Measurements from ENCODE around the gene ZNF853. TPM values are rescaled to one million over a fixed set of nuclear protein-coding genes. Genes with fewer than 3 reads are reported as not detected.

ZNF853 gene
- total RNA-seq, 1 donor from 2014 or later, result 9.7 TPM

DNA sequence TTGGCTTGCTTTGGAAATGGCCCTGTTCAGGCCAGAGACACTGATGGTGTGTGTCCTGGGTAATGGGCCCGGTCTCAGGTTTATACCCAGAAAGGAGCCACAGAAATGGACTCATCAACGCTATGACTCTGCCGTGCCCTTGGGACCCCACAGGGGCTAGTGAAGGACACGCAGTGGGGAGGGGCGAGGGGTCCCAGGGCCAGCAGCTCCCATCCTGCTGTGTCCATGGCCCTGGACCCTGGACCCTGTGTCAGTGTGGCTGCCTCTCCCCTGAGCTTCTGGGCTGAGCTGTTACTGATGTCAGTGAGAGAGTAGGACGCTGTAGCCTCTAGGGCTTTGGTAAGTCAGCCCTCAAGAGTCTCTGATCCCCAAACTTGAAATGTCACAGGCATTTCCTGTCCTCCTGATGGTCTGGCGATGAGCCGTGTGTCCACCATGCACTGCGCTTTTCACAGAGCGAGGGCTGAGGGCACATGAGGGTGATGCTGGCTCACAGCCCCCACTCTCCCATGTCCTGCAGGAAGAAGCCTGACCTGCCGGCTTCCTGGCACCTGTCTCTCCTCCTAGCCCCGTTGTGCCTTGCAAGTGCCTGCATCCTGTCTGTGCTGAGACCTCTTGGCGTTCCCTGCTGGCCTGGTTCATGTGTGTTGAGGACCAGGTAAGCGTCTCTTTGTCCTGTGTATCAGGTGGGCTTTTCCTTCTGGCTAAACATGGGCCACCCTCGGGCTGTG is 26.1 kb downstream of the ZNF853 start:
- TF ChIP-seq, protein P1, sequence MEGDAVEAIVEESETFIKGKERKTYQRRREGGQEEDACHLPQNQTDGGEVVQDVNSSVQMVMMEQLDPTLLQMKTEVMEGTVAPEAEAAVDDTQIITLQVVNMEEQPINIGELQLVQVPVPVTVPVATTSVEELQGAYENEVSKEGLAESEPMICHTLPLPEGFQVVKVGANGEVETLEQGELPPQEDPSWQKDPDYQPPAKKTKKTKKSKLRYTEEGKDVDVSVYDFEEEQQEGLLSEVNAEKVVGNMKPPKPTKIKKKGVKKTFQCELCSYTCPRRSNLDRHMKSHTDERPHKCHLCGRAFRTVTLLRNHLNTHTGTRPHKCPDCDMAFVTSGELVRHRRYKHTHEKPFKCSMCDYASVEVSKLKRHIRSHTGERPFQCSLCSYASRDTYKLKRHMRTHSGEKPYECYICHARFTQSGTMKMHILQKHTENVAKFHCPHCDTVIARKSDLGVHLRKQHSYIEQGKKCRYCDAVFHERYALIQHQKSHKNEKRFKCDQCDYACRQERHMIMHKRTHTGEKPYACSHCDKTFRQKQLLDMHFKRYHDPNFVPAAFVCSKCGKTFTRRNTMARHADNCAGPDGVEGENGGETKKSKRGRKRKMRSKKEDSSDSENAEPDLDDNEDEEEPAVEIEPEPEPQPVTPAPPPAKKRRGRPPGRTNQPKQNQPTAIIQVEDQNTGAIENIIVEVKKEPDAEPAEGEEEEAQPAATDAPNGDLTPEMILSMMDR (conservative IDR thresholded peaks at IDR 0.05), result no peak
- Mint-ChIP-seq H3K9me3 (no peaks in the 10 kb centered on the region), H3K4me3 (peak overlapping the region; percentile 64), H3K4me1 (peaks cover 24% of the 10 kb centered on the region), H3K27me3 (ENCODE audit: low read depth) (no peaks in the 10 kb centered on the region), H3K27ac (ENCODE audit: unreplicated experiment) (no peak overlapping the region), H3K36me3 (ENCODE audit: low read depth) (peaks cover 7% of the 10 kb centered on the region)
- no peak for DNase-seq (ENCODE audit: low read depth, low spot score)

DNA sequence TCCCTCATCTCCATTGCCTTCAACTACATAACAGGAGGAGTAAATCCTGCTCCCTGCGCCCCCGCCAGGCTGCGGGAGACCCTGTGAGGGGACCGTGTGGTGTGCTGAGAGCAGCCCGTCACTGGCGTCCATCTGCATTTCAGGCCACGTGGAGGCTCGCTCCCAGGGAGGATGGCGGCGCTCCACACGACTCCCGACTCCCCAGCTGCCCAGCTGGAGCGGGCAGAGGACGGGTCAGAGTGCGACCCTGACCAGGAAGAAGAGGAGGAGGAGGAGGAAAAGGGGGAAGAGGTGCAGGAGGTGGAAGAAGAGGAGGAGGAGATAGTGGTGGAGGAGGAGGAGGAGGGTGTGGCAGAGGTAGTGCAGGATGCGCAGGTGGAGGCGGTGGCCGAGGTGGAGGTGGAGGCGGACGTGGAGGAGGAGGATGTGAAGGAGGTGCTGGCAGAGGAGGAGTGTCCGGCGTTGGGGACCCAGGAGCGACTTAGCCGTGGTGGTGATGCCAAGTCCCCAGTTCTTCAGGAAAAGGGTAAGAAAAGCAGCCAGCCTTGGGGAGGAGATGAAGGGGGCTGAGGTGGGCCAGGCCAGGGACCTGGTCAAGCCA is 26.9 kb downstream of the ZNF853 start:
- peaks cover 23% of the 10 kb centered on the region for H3K4me1 Mint-ChIP-seq
- DNase-seq (ENCODE audit: low read depth, low spot score), result no peak
- peaks cover 7% of the 10 kb centered on the region for H3K36me3 Mint-ChIP-seq (ENCODE audit: low read depth)
- no peaks in the 10 kb centered on the region for H3K9me3 Mint-ChIP-seq
- no peak overlapping the region for H3K27ac Mint-ChIP-seq (ENCODE audit: unreplicated experiment)
- TF ChIP-seq, protein P1 (conservative IDR thresholded peaks at IDR 0.05), result no peak
- no peaks in the 10 kb centered on the region for H3K27me3 Mint-ChIP-seq (ENCODE audit: low read depth)
- H3K4me3 Mint-ChIP-seq, result no peak overlapping the region

DNA sequence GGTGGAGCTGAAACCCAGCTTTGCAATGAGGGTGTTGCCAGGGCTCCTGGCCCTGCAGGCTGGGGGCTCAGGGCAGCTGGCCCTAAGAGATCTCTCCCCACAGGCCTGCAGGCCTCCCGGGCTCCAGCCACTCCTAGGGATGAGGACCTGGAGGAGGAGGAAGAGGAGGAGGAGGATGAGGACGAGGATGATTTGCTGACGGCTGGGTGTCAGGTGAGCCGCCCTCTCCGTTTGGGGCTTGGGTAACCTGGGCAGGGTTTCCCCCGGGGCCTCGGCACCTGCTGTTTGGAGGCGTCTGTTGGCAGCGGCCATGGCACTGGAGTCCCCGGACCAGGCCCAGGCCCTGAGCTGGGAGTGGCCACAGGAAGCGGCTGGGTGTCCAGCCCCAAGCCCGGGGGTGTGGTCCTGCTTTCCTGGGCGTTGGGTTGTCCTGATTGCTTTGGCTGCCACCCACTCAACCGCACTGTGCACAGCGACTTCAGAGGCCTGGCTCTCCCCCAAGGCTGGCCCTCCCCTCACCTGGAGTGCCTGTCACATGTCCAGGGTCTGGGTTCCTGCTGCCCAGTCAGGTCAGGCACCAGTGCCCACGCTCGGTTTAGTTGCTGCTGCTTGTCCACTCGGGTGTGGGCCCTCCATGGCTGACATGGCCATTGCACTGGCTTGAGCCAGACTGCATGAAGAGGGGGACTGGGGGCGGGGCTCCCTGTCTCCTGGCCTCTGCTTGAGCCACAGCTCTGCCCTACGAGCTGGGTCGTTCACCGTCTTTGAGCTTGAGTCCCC is 27.6 kb downstream of the ZNF853 start:
- H3K36me3 Mint-ChIP-seq (ENCODE audit: low read depth), result peaks cover 7% of the 10 kb centered on the region
- no peaks in the 10 kb centered on the region for H3K9me3 Mint-ChIP-seq
- H3K4me3 Mint-ChIP-seq, result no peak overlapping the region
- TF ChIP-seq, protein P1 (conservative IDR thresholded peaks at IDR 0.05), result no peak
- no peak for DNase-seq (ENCODE audit: low read depth, low spot score)
- peaks cover 19% of the 10 kb centered on the region for H3K4me1 Mint-ChIP-seq
- no peaks in the 10 kb centered on the region for H3K27me3 Mint-ChIP-seq (ENCODE audit: low read depth)
- no peak overlapping the region for H3K27ac Mint-ChIP-seq (ENCODE audit: unreplicated experiment)

DNA sequence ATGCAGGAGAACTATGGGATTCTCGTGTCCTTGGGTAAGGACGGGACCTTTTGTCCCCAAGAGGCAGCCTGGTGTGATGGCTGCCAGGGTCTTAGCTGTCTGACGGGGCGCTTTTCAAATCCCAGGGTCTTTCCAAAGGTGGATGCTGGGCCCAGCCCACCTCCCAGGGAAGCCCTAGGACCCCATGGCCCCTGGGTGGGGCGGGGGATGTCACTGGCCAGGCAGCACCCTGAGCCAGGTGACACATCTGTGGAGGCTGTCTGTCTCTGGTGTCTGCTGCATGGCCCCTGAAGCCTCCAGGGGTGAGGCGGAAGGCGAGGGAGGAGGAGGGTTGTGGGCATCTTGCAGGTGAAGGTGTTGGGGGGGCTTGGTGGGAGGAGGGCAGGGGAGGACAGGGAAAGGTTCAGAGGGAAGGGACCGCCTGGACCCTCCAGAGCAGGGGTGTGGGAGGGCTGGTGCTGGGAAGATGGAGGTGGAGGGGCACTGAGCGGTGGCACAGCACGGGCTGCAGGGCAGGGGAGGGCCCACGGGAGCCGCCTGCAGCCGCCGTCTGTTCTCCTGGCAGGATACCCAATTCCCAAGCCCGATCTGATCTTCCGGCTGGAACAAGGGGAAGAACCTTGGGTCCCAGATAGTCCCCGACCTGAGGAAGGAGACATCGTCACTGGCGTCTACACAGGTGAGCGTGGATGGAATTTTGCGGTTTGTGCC is 28.7 kb downstream of the ZNF853 start:
- Mint-ChIP-seq H3K27me3 (ENCODE audit: low read depth) (no peaks in the 10 kb centered on the region), H3K9me3 (no peaks in the 10 kb centered on the region), H3K4me1 (peaks cover 9% of the 10 kb centered on the region), H3K4me3 (no peak overlapping the region), H3K36me3 (ENCODE audit: low read depth) (peaks cover 6% of the 10 kb centered on the region), H3K27ac (ENCODE audit: unreplicated experiment) (no peak overlapping the region)
- TF ChIP-seq, protein P1 (conservative IDR thresholded peaks at IDR 0.05), result no peak
- DNase-seq (ENCODE audit: low read depth, low spot score), result no peak

DNA sequence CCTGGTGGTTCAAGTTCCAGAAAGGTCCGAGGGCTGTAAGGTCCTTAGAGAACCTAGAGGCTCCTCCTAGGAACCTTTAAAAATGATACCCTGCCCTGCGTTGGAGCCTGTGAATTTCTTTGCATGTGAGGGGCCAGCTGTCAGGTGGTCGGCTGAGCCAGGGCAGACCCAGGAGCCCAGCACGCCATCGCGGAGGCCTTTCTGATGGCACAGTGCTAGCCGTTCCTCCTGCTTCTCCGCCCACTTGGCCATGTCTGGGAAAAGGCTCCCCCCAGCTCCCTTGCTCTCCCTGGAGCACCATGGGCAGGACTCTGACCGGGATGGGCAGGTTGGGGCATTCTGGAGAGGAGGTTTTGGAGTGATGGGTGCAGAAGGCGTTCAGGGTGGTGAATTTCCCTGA is 29.3 kb downstream of the ZNF853 start:
- Mint-ChIP-seq H3K4me1 (peaks cover 6% of the 10 kb centered on the region), H3K27ac (ENCODE audit: unreplicated experiment) (no peak overlapping the region), H3K9me3 (no peaks in the 10 kb centered on the region), H3K4me3 (no peak overlapping the region), H3K36me3 (ENCODE audit: low read depth) (peaks cover 3% of the 10 kb centered on the region), H3K27me3 (ENCODE audit: low read depth) (no peaks in the 10 kb centered on the region)
- no peak for DNase-seq (ENCODE audit: low read depth, low spot score)
- TF ChIP-seq, protein P1 (conservative IDR thresholded peaks at IDR 0.05), result no peak

All from neural crest cell (in vitro differentiated cells).